C1 segment of cervical spinal cord (tissue), 14 donors: ENCODE results near the gene COPS6.
"Not testable (repeated sequence)": the region's sequence is repeated elsewhere in the genome, so short reads cannot be mapped to it uniquely, and the experiment has no call there.

Experiments used
- DNase-seq, 14 donors: peaks; one replicate each; lab custom pipeline; 2025; lab: John Stamatoyannopoulos, UW

COPS6 gene

DNA sequence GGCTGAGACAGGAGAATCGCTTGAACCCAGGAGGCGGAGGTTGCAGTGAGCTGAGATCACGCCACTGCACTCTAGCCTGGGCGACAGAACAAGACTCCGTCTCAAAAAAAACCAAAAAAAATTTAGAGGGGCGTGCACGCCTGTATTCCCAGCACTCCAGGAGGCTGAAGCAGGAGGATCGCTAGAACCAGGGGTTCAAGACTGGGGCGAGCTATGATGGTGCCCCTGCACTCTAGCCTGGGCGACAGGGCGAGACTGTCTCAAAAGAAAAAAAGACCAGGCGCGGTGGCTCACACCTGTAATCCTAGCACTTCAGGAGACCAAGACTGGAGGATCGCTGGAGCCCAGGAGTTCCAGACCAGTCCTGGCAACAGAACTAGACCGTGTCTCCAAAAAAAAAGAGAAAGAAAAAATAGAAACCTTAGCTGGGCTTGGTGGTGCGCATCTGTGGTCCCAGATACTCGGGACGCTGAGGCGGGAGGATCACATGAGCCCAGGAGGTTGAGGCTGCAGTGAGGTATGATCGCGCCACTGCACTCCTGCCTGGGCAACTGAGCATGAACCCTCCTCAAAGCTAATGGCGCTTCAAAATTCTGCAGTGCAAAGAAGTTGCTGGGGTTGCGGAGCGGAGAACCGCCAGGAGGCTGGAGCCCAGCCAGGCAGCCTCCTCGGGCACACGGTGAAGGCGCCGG, 37.6 kb downstream of the COPS6 start:
- DNase-seq, result peak in 1 of 14 donors; percentile 80

DNA sequence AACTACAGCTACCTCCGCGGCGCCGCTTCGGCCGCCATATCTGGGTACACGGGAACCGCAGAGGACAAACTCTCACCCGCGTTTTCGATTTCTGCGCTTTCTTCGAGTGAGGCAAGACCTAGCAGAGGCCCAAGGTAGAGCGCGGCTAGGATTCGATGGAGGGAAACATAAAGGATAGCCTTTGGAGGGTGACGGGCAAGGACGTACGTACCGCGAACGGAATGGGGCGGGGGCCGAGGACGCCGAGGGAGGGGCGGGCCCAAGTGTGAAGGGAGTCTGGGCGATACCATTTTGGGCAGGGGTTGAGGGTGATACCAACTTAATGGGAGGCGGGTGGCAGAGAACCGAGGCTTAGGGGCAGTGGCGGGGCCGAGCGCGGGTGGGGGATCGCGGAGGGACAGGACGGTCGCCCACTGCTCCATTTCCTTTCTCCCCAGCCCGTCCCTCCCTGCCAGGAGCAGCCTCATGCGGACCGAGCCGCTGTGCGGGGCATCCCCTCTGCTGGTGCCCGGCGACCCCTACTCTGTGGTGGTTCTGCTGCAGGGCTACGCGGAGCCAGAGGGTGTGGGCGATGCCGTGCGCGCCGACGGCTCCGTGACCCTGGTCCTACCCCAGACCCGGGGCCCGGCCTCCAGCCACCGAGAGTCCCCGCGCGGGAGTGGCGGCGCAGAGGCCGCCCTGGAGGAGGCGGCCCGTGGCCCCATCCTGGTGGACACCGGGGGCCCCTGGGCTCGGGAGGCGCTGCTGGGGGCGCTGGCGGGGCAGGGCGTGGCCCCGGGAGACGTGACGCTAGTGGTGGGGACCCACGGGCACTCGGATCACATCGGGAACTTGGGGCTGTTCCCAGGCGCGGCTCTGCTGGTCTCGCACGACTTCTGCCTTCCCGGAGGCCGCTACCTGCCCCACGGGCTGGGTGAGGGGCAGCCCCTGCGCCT, 38.4 kb downstream of the COPS6 start, which contains the start of gene MBLAC1:
MBLAC1 (plus strand) TSS at position 37 of the 935 bp plus-strand sequence; CDS start at position 466, 429 bp downstream.
- DNase-seq, result peak; percentile 56 to 92 (median 82)

DNA sequence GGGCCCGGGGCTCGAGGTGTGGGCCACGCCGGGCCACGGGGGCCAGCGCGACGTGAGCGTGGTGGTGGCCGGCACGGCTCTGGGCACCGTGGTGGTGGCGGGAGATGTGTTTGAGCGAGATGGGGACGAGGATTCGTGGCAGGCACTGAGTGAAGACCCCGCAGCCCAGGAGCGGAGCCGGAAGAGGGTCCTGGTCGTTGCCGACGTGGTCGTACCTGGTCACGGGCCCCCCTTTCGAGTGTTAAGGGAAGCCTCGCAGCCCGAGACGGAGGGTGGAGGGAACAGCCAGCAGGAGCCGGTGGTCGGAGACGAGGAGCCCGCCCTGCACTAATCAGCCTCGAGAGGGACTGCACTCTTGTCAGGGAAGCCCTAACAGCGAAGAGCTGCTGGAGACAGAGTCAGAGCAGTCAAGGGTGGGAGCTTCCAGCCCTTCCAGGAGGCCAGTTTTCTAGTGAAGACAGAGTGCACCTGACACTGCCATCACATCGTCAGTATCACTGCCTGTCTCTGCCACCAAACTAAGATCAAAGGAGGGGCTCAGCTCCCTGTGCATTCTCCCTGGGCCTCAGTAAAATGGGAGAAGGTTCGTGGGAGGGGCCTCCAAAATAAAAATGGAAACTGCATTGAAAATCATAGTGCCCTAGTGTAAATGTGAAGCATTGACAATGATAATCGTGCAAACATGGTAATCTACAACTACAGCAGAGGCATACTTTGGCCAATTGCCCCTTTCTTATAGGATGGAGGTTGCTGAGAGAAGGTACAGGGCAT, 39.3 kb downstream of the COPS6 start:
- DNase-seq, result peak in 2 of 14 donors; percentile 14 to 45

DNA sequence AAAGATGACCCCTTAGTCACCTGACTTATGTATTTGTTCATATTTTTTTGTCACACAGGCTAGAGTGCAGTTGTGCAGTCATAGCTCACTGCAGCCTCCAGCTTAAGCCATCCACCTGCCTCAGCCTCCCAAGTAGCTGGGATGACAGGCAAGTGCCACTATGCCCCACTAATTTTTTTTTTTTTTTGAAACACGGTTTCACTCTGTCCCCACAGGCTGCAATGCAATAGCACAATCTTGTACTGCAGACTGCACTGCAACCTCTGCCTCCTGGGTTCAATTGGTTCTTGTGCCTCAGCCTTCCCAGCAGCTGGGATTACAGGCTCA, 39.8 kb downstream of the COPS6 start:
- DNase-seq, result no peak

DNA sequence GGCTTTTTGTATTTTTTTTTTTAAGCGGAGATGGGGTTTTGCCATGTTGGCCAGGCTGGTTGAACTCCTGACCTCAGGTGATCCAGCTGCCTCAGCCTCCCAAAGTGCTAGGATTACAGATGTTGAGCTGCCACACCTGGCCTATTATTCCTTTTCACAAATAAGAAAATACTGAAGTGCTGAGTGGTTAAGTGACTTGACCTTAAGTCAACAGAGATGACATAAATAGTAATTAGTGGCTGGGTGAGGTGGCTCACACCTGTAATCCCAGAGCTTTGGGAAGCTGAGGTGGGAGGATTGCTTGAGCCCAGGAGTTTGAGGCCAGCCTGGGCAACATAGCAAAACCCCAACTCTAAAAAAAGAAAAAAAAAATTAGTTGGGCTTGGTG, 41.4 kb downstream of the COPS6 start:
- DNase-seq, result not testable (repeated sequence)

DNA sequence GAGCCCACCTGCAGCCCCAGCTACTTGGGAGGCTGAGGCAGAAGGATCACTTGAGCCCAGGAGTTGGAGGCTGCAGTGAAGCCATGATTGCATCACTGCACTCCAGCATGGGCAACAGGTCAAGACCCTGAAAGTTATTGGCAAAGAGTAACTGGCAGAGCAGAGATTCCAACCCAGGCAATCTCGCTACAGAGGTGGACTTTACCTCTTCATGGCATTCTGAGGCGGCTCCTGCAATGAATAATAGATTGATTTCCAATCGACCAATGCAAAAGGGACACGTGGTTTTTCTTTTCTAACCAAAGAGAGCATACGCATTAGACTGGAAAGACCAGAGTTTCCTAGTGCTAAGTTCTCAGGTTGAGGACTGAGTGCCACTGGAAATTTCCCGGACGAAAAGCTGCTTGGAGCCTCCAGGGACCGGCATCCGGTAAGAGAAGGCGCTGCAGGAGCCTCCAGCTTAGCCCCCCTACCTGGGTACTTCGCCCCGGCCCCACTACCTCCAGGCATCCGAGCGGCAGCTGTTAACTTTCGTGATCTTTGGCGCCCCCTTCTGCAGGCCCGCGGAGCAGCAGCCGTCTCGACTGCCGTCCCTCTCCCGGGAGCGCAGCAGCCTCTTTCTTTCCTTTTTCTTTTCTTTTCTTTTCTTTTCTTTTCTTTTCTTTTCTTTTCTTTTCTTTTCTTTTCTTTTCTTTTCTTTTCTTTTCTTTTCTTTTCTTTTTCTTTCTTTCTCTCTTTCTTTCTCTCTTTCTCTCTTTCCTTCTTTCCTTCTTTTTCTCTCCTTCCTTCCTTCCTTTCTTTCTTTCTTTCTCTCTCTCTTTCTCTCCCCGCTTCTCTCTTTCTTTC, 42.1 kb downstream of the COPS6 start:
- DNase-seq, result peak in 12 of 14 donors; percentile 10 to 78 (median 44)

DNA sequence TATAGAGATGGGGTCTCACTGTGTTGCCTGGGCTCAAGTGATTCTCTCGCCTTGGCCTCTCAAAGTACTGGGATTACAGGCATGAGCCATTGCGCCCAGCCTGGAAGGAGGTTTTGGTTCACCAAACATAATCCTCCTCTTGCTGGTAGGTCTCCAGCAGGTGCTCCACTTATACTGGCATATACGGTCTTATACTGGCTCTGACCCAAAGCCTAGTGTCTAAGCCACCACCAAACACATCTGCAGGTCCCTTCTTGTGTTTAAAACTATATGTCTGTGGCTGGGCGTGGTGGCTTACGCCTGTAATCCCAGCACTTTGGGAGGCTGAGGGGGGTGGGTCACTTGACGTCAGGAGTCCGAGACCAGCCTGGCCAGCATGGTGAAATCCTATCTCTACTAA, 43.4 kb downstream of the COPS6 start:
- DNase-seq, result no peak

DNA sequence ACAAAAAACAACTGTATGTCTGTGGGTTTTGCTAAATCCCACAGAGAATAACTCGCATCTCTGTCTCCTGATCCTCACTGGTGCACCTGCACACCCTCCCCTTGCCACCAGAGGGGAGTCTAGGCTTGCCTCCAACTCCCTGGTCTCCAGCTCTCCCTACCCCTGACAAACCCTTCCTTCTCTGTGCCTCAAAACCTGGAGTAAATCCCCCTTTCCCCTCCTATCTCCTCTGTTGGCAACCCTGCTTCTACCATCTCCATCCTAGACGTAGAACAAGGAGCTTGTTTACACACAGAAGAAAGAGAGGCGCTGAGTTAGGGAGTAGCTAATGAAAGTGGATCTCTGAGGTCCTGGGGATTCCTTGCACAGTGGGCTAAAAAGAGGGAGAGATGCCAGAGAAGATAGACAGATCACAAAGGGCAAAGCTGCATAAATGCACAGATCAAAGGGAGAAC, 44.0 kb downstream of the COPS6 start:
- peak in 7 of 14 donors; percentile 5 to 25 (median 16) for DNase-seq

DNA sequence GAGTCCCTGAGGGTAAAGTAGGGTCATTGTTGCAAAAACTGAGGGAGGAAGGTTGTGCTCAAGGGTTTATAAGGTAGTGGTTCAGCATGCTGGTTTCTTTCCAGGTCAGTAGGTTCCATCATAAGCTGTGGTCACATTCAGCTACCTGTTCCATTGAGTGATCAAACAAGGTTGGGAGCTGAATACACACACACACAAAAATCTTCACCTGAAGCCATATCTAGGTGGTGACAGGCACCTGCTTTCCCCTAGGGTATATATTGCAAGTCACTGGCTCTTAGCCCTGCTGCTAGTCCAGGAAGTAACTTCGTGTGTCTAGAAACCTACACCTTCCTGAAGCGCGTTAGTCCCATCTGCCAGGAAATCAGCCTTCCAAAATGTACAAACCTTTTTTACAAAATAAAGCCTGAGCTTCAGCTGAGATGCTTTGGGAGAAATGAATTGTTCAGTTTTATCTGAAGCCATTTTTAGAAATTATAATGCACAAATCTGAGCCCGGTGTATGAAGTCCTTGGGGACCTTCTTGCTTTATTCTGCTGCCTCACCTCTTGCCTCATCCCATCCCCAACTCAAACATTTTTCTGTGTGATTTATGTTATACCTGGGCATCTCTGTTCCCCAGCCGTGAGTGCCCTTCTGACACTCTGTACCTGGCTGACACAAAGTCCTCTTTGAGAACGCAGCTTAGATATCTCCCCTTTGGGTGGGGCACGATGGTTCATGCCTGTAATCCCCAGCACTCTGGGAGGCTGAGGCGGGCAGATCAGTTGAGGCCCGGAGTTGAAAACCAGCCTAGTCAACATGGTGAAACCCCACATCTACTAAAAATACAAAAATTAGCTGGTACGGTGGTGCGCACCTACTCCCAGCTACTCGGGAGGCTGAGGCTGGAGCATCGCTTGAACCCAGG, 49.3 kb downstream of the COPS6 start:
- DNase-seq, result no peak

DNA sequence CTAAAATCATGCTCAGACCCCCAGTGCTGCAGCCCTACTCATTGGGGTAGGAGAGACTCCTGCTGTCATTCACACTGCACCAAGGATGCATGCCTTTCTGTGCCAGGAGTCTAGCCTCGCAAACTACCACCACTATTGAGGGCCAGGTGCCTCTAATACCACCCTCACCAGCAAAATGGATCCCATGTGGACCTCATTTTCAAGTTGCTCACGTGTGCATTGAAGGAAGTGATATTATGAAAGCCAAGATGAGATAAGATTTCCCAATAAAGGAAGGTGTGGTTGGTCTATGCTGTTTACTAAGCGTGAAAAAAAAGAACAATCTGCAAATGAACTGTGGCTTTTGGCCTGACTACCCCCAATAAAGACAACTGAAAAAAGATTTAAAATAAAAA, 52.8 kb downstream of the COPS6 start:
- DNase-seq, result no peak
